ENCODE measurements around the gene SEC24A.

GRCh38 chr5:134651531-134651930, 2.9 kb downstream of the SEC24A start:
- TF ChIP-seq, protein P1, sequence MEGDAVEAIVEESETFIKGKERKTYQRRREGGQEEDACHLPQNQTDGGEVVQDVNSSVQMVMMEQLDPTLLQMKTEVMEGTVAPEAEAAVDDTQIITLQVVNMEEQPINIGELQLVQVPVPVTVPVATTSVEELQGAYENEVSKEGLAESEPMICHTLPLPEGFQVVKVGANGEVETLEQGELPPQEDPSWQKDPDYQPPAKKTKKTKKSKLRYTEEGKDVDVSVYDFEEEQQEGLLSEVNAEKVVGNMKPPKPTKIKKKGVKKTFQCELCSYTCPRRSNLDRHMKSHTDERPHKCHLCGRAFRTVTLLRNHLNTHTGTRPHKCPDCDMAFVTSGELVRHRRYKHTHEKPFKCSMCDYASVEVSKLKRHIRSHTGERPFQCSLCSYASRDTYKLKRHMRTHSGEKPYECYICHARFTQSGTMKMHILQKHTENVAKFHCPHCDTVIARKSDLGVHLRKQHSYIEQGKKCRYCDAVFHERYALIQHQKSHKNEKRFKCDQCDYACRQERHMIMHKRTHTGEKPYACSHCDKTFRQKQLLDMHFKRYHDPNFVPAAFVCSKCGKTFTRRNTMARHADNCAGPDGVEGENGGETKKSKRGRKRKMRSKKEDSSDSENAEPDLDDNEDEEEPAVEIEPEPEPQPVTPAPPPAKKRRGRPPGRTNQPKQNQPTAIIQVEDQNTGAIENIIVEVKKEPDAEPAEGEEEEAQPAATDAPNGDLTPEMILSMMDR (IDR thresholded peaks at IDR 0.05), result no peak
- no peak for TF ChIP-seq EP300 (IDR thresholded peaks at IDR 0.05)
- no peak for TF ChIP-seq POLR2A (IDR thresholded peaks at IDR 0.05)
- TF ChIP-seq POLR2AphosphoS5 (IDR thresholded peaks at IDR 0.05), result no peak

Measured in suprapubic skin (tissue), 4 donors.